K562 (cell line): ENCODE results near the gene UNC5C. TPM values are rescaled to one million over a fixed set of nuclear protein-coding genes. Genes with fewer than 3 reads are reported as not detected.

Source experiments
- CSDE1 ChIP-seq, 2 experiments: fragments of 450-650 bp; IDR thresholded peaks; 2 replicates each; pipeline ENCODE4 v1.6.1; 2016; ENCODE audit warnings: mild to moderate bottlenecking in 1 of 2
- MEIS2 ChIP-seq: fragments of 450-650 bp; IDR thresholded peaks from 2 replicates; pipeline ENCODE4 v1.6.1; 2014; ENCODE audit warnings: mild to moderate bottlenecking; ENCODE audit not compliant: partially characterized antibody
- NFE2 ChIP-seq: IDR thresholded peaks from 2 replicates; pipeline ENCODE4 v1.6.1; 2014; ENCODE audit warnings: antibody characterized with exemption, low read depth
- SIN3B ChIP-seq: fragments of 450-650 bp; IDR thresholded peaks from 2 replicates; pipeline ENCODE4 v1.6.1; 2017; ENCODE audit warnings: low read depth, mild to moderate bottlenecking, moderate library complexity
- SMARCC2 ChIP-seq: fragments of 450-650 bp; IDR thresholded peaks from 2 replicates; pipeline ENCODE4 v1.6.1; 2017; ENCODE audit warnings: antibody characterized with exemption, moderate library complexity, mild to moderate bottlenecking, low read depth
- ZNF407 ChIP-seq: fragments of 450-650 bp; IDR thresholded peaks from 2 replicates; pipeline ENCODE4 v1.6.1; 2016; ENCODE audit warnings: low read depth
- polyA plus RNA-seq, 8 experiments: library from polyadenylated mRNA; depleted of rRNA in 4 of 8; stranded (reverse) in 5 of 8; unstranded in 3 of 8; fragments of >200 nt; fragmentation: Nextera tagmentation in 2 of 8; fragmentation: Illumina TruSeq in 1 of 8; extraction: Ambion mirVana in 2 of 8; extraction: Trizol in 1 of 8; gene quantifications; 2 replicates each; pipeline versions ENCODE4 v1.2.1 to v1.2.3, GENCODE V29; 2011 to 2014; ENCODE audit warnings: inconsistent platforms in 1 of 8, missing spikeins in 1 of 8
- total RNA-seq, 7 experiments: library from RNA; depleted of rRNA in 6 of 7; stranded (reverse); fragments of >200 nt in 6 of 7; fragmentation: Illumina TruSeq in 2 of 7; extraction: Trizol in 2 of 7; gene quantifications; 2 replicates each; pipeline versions ENCODE4 v1.2.1 to v1.2.3, GENCODE V29; 2011 to 2021; ENCODE audit warnings: low replicate concordance in 1 of 7

The UNC5C gene
- total and polyA plus RNA-seq, 9 of the 15 experiments (the other 6 are each of a cell fraction or from before 2014, with no cell fraction given) = under 0.01 to 0.10 (median 0.03) TPM; not detected in 1

- TF ChIP-seq MEIS2 (no peak), SMARCC2 (no peak), NFE2 (no peak), SIN3B (no peak), CSDE1 (IDR thresholded peaks at IDR 0.05) (no peak), ZNF407 (no peak)
Measured at GRCh38 chr4:95318483-95318882, 230.3 kb downstream of the UNC5C start (continued).
